Activated naive CD8-positive, alpha-beta T cell (primary cell): ENCODE results near the gene EHD4.

ENCODE experiments used
- H3K27ac Mint-ChIP-seq: one replicate; pipeline ENCODE4 v1.8.0; 2021; ENCODE audit warnings: mixed read lengths
- H3K27me3 Mint-ChIP-seq: one replicate; pipeline ENCODE4 v1.8.0; 2021; ENCODE audit warnings: mixed read lengths
- H3K36me3 Mint-ChIP-seq: one replicate; pipeline ENCODE4 v1.8.0; 2021; ENCODE audit warnings: mixed read lengths
- H3K4me1 Mint-ChIP-seq: one replicate; pipeline ENCODE4 v1.8.0; 2021; ENCODE audit warnings: low read depth, mixed read lengths
- H3K4me3 Mint-ChIP-seq: one replicate; pipeline ENCODE4 v1.8.0; 2021; ENCODE audit warnings: mild to moderate bottlenecking, mixed read lengths
- H3K9me3 Mint-ChIP-seq: one replicate; pipeline ENCODE4 v1.8.0; 2021; ENCODE audit warnings: low read depth, mixed read lengths

The EHD4 gene

DNA sequence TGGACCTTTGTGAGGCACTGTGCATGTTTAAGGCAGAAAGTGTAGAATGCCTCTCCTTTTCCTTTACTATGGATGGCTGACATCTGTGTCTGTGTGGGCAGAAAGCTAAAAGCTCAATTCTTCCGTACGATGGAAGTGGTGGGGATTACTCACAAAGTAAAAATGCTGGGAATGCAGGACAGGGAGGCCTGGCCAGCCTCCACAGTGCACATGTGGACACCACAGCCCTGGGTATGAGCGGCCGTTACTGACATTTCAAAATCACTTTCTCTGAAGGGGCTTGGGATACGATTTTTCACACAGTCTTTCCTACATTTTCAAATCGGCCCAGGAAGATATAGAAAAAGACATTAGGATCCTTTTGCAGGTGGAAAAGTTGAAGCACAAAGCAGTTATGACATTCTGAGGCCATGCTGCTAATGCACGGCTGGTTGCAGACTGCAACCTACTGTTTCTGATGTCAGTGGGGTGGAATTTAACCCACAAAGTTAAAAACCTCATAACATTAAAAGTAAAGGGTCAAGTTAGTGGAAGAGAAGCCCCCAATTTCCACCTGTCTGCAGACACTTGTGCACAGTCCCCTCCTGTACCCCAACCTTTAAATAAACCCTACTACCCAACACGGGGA is 27.9 kb downstream of the EHD4 start:
- Mint-ChIP-seq H3K4me3 (no peak overlapping the region), H3K36me3 (peaks cover 6% of the 10 kb centered on the region), H3K4me1 (peaks cover 14% of the 10 kb centered on the region), H3K27ac (no peak overlapping the region), H3K27me3 (no peaks in the 10 kb centered on the region), H3K9me3 (no peaks in the 10 kb centered on the region)

DNA sequence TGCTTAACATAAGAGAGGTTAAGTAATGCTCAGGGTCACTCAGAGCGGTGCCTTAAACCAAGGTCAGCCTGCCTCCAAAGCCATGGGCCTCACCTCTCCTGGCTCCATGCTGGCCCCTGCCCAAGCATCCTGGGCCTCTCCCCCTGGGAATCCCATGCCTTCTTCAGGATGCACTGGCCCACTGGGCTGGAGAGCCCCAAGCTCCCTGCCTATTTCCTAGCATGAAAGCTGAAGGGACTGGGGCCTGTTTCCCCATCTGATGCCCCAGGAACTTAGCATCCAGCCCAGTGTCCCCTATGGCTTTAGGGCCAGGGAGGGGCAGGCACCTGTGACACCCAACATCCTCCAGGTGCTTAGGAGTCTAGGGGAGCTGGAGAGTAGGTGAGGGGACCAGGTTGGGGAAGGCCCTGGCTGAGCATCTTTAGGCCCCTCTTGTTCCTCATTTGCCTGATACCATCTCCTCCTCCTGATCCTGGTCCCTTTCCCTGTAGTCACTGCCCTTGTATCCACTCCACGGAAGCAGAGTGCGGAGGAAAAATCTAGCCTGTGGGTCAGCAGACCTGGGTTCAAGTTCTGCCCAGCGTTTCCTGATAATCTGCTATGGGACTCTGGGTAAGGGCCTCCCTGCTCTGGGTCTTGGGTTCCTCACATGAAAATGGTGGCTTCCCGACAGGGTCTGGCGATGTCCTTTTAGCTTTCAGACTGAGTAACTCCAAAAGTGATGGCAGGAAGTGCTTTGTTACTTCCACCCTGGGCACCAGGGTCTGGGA is 28.6 kb downstream of the EHD4 start:
- Mint-ChIP-seq H3K4me3 (no peak overlapping the region), H3K27ac (no peak overlapping the region), H3K27me3 (no peaks in the 10 kb centered on the region), H3K36me3 (peaks cover 6% of the 10 kb centered on the region), H3K9me3 (no peaks in the 10 kb centered on the region), H3K4me1 (peaks cover 16% of the 10 kb centered on the region)

DNA sequence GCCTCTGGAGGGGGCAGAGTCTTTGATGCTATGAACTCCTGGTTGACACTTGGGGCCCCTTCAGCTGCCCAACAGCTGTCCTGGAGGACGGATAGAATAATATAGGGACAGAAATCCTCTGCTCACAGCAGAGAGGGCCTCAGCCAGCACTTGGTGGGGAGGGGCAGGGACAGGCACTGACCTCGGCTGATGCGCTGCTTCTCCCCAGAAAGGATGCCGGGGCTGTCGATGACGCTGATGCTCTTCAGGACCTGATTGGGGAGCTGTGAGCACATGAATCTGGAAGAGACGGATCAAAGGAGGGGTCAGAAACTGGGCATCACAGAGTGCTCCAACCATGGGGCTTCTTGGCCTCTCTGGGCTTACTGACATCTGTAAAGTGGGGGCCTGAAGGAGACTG is 29.5 kb downstream of the EHD4 start:
- Mint-ChIP-seq H3K4me3 (no peak overlapping the region), H3K36me3 (peaks cover 6% of the 10 kb centered on the region), H3K27ac (peak overlapping the region; percentile 69), H3K4me1 (peaks cover 25% of the 10 kb centered on the region), H3K27me3 (no peaks in the 10 kb centered on the region), H3K9me3 (no peaks in the 10 kb centered on the region)

DNA sequence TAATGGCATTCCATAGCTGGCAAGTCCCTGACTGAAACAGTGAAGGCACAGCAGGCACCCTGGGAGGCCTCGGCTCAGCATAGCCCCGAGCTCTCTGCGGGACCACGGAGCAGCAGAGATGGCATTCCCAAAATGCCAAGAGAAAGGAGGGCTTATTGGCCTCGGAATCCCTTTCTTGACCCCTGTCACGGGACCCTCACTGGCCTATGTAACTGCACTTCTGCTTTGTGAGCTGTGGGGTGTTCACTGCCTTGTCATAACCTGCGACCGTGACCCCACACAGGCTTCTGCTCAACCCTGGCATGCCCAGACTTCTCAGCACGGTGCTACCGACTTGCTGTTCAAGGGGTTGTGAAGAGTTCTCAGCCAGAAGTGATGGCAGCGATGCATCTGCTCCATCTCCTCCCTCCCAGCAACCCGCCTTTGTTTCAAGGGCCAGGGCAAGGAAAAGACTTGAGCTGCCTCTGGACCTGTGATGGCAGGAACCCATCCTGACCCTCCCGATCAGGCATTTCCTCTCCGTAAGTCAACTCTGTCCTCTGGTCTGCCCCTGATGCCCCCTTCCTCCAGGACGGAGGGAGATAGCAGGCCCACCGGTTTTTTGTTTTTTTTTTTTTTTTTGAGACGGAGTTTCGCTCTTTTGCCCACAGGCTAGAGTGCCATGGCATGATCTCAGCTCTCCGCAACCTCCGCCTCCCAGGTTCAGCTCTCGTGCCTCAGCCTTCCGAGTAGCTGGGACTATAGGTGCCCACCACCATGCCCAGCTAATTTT is 30.5 kb downstream of the EHD4 start:
- Mint-ChIP-seq H3K36me3 (peaks cover 6% of the 10 kb centered on the region), H3K27ac (no peak overlapping the region), H3K4me1 (peaks cover 33% of the 10 kb centered on the region), H3K9me3 (no peaks in the 10 kb centered on the region), H3K4me3 (no peak overlapping the region), H3K27me3 (no peaks in the 10 kb centered on the region)

DNA sequence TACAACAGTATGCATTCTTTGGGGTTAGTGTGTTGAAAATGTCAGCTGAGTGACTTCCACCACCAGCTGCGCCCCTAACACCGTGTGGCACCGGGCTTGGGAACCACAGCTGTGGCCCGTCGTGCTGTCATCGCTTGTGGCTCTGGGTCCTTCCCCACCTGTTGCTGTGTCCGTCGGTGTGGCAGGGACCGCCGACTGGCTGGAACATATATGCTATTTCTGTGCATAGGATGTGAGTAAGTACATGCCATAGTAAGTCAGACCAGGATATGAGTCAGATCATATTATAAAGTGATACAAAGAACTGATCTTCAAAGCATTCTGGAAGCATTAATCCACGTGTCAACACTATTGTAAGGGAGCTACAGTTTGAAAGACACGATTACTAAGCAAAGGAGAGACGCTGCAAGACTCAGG is 31.9 kb downstream of the EHD4 start:
- H3K27me3 Mint-ChIP-seq: no peaks in the 10 kb centered on the region
- peak overlapping the region; percentile 27 for H3K4me3 Mint-ChIP-seq
- H3K36me3 Mint-ChIP-seq: peaks cover 11% of the 10 kb centered on the region
- peak overlapping the region; percentile 84 for H3K27ac Mint-ChIP-seq
- peaks cover 47% of the 10 kb centered on the region for H3K4me1 Mint-ChIP-seq
- peaks cover 4% of the 10 kb centered on the region for H3K9me3 Mint-ChIP-seq

DNA sequence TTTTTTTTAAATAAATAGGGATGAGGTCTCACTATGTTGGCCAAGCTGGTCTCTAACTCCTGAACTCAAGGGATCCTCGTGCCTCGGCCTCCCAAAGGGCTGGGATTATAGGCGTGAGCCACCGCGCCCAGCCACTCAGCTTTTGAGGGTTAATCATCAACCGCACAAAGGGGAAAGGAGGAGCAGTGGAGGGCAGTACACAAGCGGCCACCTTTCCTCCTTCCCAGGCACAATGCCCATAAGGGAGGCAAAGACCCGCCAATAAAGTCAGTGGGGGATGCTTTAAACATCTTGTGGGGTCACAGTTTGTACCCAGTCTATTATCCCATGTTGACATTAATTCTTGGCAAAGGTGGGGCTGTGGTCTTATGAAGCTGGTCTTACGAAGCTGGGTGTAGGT is 32.4 kb downstream of the EHD4 start:
- Mint-ChIP-seq H3K4me3 (peak overlapping the region; percentile 27), H3K27me3 (no peaks in the 10 kb centered on the region), H3K36me3 (peaks cover 11% of the 10 kb centered on the region), H3K27ac (peak overlapping the region; percentile 84), H3K9me3 (peaks cover 4% of the 10 kb centered on the region), H3K4me1 (peaks cover 52% of the 10 kb centered on the region)

DNA sequence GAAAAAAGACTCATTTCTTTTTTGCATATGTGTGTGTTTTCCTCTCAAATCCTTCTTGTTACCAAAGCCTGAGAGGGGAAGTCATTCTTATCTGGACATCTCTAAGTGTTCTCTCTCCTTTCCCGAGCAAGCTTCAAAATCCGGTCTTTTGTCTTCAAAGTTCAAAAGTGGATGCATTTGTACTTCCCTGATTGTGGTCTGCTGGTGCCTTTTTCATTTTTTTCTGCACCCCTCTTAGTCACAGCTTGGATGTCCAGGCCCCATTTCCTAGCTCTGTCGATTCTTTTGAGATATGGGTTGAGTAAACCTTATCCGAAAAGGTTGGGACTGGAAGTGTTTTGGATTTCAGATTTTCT is 34.8 kb downstream of the EHD4 start:
- Mint-ChIP-seq H3K4me1 (peaks cover 68% of the 10 kb centered on the region), H3K27me3 (no peaks in the 10 kb centered on the region), H3K4me3 (peak overlapping the region; percentile 63), H3K27ac (peak overlapping the region; percentile 99), H3K36me3 (peaks cover 11% of the 10 kb centered on the region), H3K9me3 (peaks cover 4% of the 10 kb centered on the region)

DNA sequence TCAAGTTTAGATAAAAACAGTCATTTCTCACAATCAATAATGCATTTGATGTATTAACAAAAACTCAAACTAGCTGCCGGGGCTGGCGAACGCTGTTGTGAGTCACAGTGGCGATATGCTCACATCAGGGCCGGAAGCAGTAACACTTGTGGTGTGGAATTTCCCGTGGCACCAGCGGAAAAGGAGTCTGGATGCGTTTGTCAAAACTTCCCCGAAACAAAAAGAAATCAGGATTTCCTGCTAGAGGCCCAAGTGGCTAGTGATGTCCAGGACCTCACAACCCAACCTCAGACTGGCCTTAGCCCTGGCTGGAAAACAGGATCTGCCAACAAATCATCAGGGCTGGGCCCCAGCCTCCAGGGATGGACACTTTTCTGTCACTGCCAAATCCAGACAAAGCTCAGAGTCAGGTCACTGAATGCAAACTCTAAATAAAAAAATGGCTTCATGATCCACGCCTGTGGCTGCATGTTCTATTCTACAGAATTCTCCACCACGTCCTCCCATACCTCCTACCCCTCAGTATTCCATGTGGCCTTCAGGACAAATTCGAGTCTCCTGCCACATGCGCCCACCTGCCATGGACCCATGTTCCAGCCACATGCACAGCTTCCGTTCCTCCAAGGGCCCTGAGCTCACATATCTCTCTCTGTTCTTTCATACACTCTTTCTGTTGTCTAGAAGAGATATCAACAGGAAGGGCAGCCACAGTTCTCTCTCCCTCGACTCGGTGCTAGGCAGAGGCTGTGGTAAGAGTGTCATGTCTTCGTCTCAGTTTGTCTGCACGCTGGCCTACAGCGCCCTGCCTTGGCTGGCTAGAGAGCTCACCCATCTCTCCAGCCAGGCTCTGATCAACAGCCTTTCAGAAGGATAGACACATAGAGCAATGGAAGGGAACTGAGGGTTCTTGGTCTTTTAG is 35.4 kb downstream of the EHD4 start:
- Mint-ChIP-seq H3K4me3 (peak overlapping the region; percentile 63), H3K36me3 (peaks cover 11% of the 10 kb centered on the region), H3K9me3 (peaks cover 4% of the 10 kb centered on the region)

DNA sequence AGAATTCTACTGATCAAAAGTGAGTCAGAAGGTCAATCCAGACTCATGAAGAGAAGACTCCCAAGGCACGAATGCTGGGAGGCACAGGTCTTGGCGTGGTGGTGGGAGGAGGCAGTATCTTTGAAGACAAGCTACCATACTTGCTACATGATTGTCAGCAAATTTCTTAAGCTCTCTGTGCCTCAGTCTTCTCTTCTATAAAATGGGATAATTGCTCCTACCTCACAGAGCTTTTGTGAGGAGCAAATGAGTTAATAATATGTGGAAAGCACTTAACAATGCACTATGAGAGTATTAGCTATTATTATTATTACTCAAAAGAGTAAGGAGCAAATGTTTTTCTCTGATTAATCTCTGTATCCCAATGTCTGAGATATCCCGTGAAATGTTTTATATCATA is 36.2 kb downstream of the EHD4 start:
- H3K36me3 Mint-ChIP-seq: peaks cover 11% of the 10 kb centered on the region
- H3K27ac Mint-ChIP-seq: peak overlapping the region; percentile 99
- peak overlapping the region; percentile 68 for H3K4me3 Mint-ChIP-seq
- peaks cover 67% of the 10 kb centered on the region for H3K4me1 Mint-ChIP-seq
- peaks cover 4% of the 10 kb centered on the region for H3K9me3 Mint-ChIP-seq
- H3K27me3 Mint-ChIP-seq: no peaks in the 10 kb centered on the region

More for the DNA sequence above, 35.4 kb downstream of the EHD4 start:
- peak overlapping the region; percentile 99 for H3K27ac Mint-ChIP-seq
- no peaks in the 10 kb centered on the region for H3K27me3 Mint-ChIP-seq
- peaks cover 68% of the 10 kb centered on the region for H3K4me1 Mint-ChIP-seq

DNA sequence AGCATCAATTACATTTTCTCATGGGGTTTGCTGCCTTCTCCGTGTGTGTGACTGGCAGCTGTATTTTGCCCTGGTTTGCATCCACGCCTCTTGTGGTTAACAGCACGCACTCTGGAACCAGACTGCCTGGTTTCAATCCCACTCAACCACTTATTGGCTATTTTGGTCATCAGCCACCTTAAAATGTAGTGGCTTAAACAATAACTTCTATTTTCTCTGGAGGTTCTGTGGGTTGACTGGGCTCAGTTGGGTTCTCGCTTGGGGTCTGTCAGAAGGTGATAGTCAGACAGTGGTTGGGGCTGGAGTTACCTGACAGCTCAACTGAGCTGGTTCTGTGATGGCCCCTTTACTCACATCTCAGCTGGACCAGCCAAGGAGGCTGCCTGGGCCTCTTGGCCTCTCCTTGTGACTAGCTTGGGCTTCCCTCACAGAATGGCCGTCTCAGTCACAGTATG is 36.8 kb downstream of the EHD4 start:
- peaks cover 61% of the 10 kb centered on the region for H3K4me1 Mint-ChIP-seq
- peak overlapping the region; percentile 99 for H3K27ac Mint-ChIP-seq
- peaks cover 4% of the 10 kb centered on the region for H3K9me3 Mint-ChIP-seq
- H3K36me3 Mint-ChIP-seq: peaks cover 9% of the 10 kb centered on the region
- H3K4me3 Mint-ChIP-seq: peak overlapping the region; percentile 68
- no peaks in the 10 kb centered on the region for H3K27me3 Mint-ChIP-seq

DNA sequence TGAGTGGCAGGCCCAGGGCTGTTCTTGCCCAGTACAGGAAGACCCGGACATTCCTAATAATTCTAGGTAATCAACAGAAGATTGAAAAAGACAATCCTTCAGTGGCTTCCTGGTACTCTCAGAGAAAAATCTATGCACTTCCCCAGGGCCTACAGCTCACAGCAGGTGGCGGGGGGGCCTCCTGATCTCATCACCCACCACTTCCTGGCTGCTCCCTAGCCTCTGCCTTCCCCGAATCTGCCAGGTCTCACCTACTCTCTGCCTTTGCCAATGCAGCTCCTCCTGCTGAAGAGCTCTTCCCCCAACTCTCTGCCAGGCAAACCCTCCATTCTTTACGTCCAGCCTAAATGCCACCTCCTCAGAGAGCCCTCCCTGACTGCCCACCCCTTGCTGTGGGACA is 37.5 kb downstream of the EHD4 start:
- Mint-ChIP-seq H3K27me3 (no peaks in the 10 kb centered on the region), H3K27ac (peak overlapping the region; percentile 99), H3K4me3 (peak overlapping the region; percentile 73), H3K9me3 (peaks cover 4% of the 10 kb centered on the region), H3K36me3 (peaks cover 5% of the 10 kb centered on the region), H3K4me1 (peaks cover 56% of the 10 kb centered on the region)

DNA sequence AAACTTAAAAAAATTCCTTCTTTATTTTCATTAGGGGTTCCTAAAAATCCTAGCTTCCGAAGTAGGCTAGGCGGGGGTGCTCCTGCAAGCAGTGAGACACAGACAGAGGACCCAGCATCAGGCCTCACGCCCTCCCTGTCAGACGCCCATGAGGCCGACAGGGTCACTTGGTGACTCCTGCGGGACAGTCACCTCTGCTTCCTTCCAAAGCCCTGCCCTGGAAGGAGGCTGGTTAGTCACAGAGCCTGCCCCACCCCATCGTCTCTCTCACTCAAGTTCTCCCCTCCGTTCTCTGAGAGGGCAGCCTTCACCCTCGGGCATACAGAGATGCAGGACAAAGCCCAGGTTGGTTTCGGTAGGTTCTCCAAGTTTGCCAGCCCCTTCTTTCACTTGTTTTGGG is 38.6 kb downstream of the EHD4 start:
- Mint-ChIP-seq H3K4me3 (no peak overlapping the region), H3K4me1 (peaks cover 56% of the 10 kb centered on the region), H3K36me3 (peaks cover 5% of the 10 kb centered on the region), H3K27ac (peak overlapping the region; percentile 99), H3K27me3 (no peaks in the 10 kb centered on the region), H3K9me3 (peaks cover 4% of the 10 kb centered on the region)

DNA sequence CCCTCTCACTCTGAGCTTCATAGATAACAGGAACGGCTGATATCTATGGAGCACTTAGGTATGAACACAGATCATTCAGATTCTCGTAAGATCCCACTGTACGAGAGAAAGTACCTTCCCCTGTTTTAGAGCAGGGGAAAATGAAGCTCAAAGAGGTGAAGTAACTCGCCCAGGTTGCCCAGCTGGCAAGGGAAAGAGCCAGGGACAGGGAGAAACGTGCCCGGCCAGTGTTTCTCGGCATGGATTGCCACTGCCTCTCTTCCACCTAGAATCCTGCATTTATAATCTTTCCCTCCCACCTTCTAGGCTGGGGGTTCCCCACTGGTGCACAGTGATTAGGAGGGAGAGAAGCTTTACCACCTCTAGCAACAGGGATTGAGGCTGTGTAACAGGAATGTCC is 39.0 kb downstream of the EHD4 start:
- Mint-ChIP-seq H3K9me3 (peaks cover 4% of the 10 kb centered on the region), H3K4me3 (no peak overlapping the region), H3K27ac (peak overlapping the region; percentile 66), H3K4me1 (peaks cover 51% of the 10 kb centered on the region), H3K36me3 (peaks cover 5% of the 10 kb centered on the region), H3K27me3 (no peaks in the 10 kb centered on the region)

DNA sequence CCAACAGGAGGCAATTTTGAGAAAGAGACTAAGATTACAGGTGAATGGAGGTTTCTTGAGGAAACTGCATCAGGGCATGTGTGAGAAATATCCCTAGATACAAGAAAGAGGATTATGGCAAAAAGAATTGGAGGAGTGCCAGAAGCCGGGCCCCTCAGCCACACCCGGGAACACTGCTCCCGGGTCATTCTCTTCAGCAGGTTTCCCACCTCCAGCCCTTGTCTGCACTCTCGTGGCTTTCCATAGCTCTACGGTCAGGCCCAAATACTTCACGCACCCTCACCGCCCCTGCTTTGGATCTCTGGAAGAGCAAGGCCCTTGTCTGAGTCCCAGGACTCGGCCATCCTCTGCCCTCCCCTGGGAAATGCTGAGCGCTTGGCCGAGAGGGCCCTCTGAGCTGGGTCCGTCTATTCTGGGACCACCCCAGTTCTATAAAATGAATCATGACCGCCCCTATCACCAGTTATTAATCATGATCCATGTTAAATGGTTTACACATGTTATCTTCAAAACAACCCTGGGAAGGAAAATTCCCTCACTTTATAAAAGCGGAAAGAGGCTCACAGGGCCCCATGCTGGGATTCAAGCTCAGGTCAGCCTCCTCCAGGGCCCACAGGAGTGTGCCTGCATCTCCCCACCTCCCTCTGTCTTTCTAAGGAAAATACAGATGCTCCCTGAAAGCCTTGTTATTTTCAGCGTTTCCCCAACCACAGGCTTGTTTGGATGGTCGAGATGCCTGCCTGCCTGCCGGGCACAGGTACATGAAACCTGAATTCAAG is 39.7 kb downstream of the EHD4 start:
- Mint-ChIP-seq H3K27me3 (no peaks in the 10 kb centered on the region), H3K9me3 (peaks cover 4% of the 10 kb centered on the region), H3K4me3 (no peak overlapping the region), H3K27ac (peak overlapping the region; percentile 66), H3K4me1 (peaks cover 48% of the 10 kb centered on the region), H3K36me3 (peaks cover 5% of the 10 kb centered on the region)
